Gastroesophageal sphincter (tissue), 3 donors: ENCODE data around the gene TLCD2.

Experiments
- EP300 ChIP-seq: sonication (generic); formaldehyde crosslinking; IDR thresholded peaks from one replicate; pipeline ENCODE4 v1.6.1; 2017; ENCODE audit warnings: antibody characterized with exemption, mild to moderate bottlenecking
- POLR2A ChIP-seq, 2 donors: fragments of 450-650 bp; IDR thresholded peaks; one replicate each; pipeline ENCODE4 v1.6.1; 2017; ENCODE audit warnings: antibody characterized with exemption in 2 of 2, mild to moderate bottlenecking in 2 of 2, moderate library complexity in 1 of 2
- POLR2AphosphoS5 ChIP-seq: sonication (generic); formaldehyde crosslinking; IDR thresholded peaks from one replicate; pipeline ENCODE4 v1.6.1; 2017; ENCODE audit warnings: antibody characterized with exemption
- TF ChIP-seq, protein P1 (sequence below), 4 experiments: fragments of 200-600 bp in 2 of 4; fragments of 450-650 bp in 2 of 4; sonication (generic) in 1 of 4; IDR thresholded peaks; one replicate each; pipeline ENCODE4 v1.5.1; 2017 to 2019; ENCODE audit warnings: antibody characterized with exemption in 4 of 4, mild to moderate bottlenecking in 2 of 4, moderate library complexity in 2 of 4

DNA sequence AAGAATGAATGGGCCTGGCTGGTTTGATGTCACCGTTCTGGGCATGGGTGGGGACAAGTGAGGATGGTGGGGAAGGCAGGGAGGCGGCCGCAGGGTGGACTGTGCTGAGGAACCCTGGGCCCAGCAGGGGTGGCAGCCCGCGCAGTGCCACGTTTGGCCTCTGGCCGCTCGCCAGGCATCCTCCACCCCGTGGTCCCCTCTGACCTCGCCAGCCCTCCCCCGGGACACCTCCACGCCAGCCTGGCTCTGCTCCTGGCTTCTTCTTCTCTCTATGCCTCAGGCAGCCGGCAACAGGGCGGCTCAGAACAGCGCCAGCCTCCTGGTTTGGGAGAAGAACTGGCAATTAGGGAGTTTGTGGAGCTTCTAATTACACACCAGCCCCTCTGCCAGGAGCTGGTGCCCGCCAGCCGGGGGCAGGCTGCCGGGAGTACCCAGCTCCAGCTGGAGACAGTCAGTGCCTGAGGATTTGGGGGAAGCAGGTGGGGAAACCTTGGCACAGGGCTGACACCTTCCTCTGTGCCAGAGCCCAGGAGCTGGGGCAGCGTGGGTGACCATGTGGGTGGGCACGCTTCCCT, 45.2 kb upstream of the TLCD2 start:
- TF ChIP-seq, protein P1, sequence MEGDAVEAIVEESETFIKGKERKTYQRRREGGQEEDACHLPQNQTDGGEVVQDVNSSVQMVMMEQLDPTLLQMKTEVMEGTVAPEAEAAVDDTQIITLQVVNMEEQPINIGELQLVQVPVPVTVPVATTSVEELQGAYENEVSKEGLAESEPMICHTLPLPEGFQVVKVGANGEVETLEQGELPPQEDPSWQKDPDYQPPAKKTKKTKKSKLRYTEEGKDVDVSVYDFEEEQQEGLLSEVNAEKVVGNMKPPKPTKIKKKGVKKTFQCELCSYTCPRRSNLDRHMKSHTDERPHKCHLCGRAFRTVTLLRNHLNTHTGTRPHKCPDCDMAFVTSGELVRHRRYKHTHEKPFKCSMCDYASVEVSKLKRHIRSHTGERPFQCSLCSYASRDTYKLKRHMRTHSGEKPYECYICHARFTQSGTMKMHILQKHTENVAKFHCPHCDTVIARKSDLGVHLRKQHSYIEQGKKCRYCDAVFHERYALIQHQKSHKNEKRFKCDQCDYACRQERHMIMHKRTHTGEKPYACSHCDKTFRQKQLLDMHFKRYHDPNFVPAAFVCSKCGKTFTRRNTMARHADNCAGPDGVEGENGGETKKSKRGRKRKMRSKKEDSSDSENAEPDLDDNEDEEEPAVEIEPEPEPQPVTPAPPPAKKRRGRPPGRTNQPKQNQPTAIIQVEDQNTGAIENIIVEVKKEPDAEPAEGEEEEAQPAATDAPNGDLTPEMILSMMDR (IDR thresholded peaks at IDR 0.05), result no peak
- TF ChIP-seq EP300 (no peak), POLR2A (IDR thresholded peaks at IDR 0.05) (no peak), POLR2AphosphoS5 (no peak)
